Measurements from ENCODE around the gene TCP11. TPM values are rescaled to one million over a fixed set of nuclear protein-coding genes. Genes with fewer than 3 reads are reported as not detected.

Gene TCP11
- 0.41 TPM for total RNA-seq

- FAIRE-seq (no peak), DNase-seq (ENCODE audit: low spot score in 2 of 2) (no peak)
These were observed at the start of gene TCP11 for GRCh38 chr6:35141007-35141655. Gene TCP11, minus strand, starts transcription at chr6:35141339. Its CDS starts 469 bp downstream, at chr6:35140870.

GRCh38 chr6:35190306-35190705 is 49.2 kb upstream of the TCP11 start:
- no peak for DNase-seq (ENCODE audit: low spot score in 2 of 2)
- FAIRE-seq, result no peak

GRCh38 chr6:35188886-35189285 is 47.7 kb upstream of the TCP11 start:
- DNase-seq (ENCODE audit: low spot score in 2 of 2), result no peak
- no peak for FAIRE-seq

GRCh38 chr6:35186571-35186970 is 45.4 kb upstream of the TCP11 start:
- FAIRE-seq, result no peak
- DNase-seq (ENCODE audit: low spot score in 2 of 2), result no peak

- no peak for DNase-seq (ENCODE audit: low spot score in 2 of 2)
- no peak for FAIRE-seq
These were observed 44.8 kb upstream of the TCP11 start for GRCh38 chr6:35185971-35186370.

- FAIRE-seq, result no peak
- no peak for DNase-seq (ENCODE audit: low spot score in 2 of 2)
These were observed 44.2 kb upstream of the TCP11 start for GRCh38 chr6:35185302-35185681.

GRCh38 chr6:35184580-35185301 is 43.6 kb upstream of the TCP11 start:
- FAIRE-seq (no peak), DNase-seq (ENCODE audit: low spot score in 2 of 2) (no peak)

- DNase-seq (ENCODE audit: low spot score in 2 of 2) (no peak), FAIRE-seq (no peak)
These were observed 42.8 kb upstream of the TCP11 start for GRCh38 chr6:35183935-35184334.

- DNase-seq (ENCODE audit: low spot score in 2 of 2) (no peak), FAIRE-seq (no peak)
These were observed 42.1 kb upstream of the TCP11 start for GRCh38 chr6:35183281-35183680.

- peak; percentile 36 to 39 for DNase-seq (ENCODE audit: low spot score in 2 of 2)
These were observed 40.9 kb upstream of the TCP11 start for GRCh38 chr6:35181933-35182612.

GRCh38 chr6:35181308-35181932 is 40.3 kb upstream of the TCP11 start:
- DNase-seq (ENCODE audit: low spot score in 2 of 2) (peak in 1 of 2 donors; percentile 23), FAIRE-seq (no peak)

More at GRCh38 chr6:35181933-35182612, 40.9 kb upstream of the TCP11 start:
- FAIRE-seq, result no peak

- DNase-seq (ENCODE audit: low spot score in 2 of 2) (no peak), FAIRE-seq (no peak)
These were observed 38.9 kb upstream of the TCP11 start for GRCh38 chr6:35179901-35180535.

GRCh38 chr6:35178932-35179832 is 38.0 kb upstream of the TCP11 start:
- FAIRE-seq (no peak), DNase-seq (ENCODE audit: low spot score in 2 of 2) (no peak)

- FAIRE-seq (no peak), DNase-seq (ENCODE audit: low spot score in 2 of 2) (no peak)
These were observed 36.9 kb upstream of the TCP11 start for GRCh38 chr6:35178012-35178411.

- FAIRE-seq, result no peak
- DNase-seq (ENCODE audit: low spot score in 2 of 2), result no peak
These were observed 36.5 kb upstream of the TCP11 start for GRCh38 chr6:35177596-35177995.

GRCh38 chr6:35177157-35177556 is 36.0 kb upstream of the TCP11 start:
- no peak for DNase-seq (ENCODE audit: low spot score in 2 of 2)
- no peak for FAIRE-seq

GRCh38 chr6:35176301-35177024 is 35.3 kb upstream of the TCP11 start:
- FAIRE-seq, result no peak
- no peak for DNase-seq (ENCODE audit: low spot score in 2 of 2)

- DNase-seq (ENCODE audit: low spot score in 2 of 2), result no peak
- no peak for FAIRE-seq
These were observed 33.4 kb upstream of the TCP11 start for GRCh38 chr6:35174501-35174900.

- FAIRE-seq, result no peak
- DNase-seq (ENCODE audit: low spot score in 2 of 2), result no peak
These were observed 32.9 kb upstream of the TCP11 start for GRCh38 chr6:35174088-35174434.

Measured in frontal cortex (tissue), 4 donors.